HT1080 (cell line): Measurements from ENCODE around the gene CC2D2A. TPM values are rescaled to one million over a fixed set of nuclear protein-coding genes. Genes with fewer than 3 reads are reported as not detected.
"Not testable (repeated sequence)": the region's sequence is repeated elsewhere in the genome, so short reads cannot be mapped to it uniquely, and the experiment has no call there.

ENCODE experiments used
- DNase-seq: peaks from one replicate; pipeline ENCODE4 v3.0.0-alpha.2; 2015; ENCODE audit warnings: low read depth
- total RNA-seq: library from RNA; depleted of rRNA; stranded (reverse); fragments of >200 nt; shearing (Covaris generic); gene quantifications from 2 replicates; pipeline ENCODE4 v1.2.3, GENCODE V29; 2014

The CC2D2A gene
- total RNA-seq, 1 experiment from 2014 or later = 22.0 TPM

DNA sequence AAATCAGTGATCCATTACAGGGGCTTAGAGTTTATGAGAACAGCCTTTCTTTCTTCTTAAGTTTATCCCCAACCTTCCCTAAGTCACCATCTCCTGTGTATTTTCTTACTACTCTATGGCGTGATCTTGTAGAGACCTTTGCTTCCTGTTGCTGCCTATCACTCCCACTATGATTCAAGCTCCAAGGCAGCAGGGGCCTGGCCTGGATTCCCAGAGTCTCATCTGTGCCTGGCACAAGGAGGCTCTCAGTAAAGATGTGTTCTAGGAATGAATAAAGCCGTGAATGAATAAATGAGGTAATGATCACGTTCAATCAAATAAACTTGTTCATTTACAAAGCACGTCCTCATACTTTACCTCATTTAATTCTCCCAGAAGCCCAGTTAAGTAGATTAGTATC is 45.4 kb downstream of the CC2D2A start:
- peak; percentile 24 for DNase-seq

DNA sequence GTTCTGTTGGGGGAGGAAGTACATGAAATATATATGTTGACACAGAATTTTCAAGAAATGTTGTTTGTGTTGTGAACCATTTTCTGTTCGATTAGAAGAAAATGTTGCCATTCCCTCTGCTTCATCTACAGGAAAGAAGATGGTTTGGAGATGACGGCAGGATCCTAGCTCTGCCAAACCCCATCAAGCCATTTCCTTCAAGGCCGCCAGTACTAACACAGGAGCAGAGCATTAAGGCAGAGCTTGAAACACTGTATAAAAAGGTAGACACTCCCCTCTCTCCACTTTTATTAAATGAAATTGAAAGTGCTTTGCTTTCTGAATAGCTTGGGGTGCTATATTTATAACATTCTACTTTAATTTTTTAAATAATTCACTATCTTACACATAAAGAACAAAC is 46.8 kb downstream of the CC2D2A start:
- DNase-seq = no peak

DNA sequence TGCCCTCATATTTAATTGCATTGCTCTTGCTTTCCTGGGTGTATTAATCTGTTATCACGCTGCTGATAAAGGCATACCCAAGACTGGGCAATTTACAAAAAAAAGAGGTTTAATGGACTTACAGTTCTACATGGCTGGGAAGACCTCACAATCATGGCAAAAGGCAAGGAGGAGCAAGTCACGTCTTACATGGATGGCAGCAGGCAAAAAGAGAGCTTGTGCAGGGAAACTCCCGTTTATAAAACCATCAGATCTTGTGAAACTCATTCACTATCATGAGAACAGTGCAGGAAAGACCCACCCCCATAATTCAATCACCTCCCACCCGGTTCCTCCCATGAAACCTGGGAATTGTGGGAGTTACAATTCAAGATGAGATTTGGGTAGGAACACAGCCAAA is 48.0 kb downstream of the CC2D2A start:
- DNase-seq = not testable (repeated sequence)

DNA sequence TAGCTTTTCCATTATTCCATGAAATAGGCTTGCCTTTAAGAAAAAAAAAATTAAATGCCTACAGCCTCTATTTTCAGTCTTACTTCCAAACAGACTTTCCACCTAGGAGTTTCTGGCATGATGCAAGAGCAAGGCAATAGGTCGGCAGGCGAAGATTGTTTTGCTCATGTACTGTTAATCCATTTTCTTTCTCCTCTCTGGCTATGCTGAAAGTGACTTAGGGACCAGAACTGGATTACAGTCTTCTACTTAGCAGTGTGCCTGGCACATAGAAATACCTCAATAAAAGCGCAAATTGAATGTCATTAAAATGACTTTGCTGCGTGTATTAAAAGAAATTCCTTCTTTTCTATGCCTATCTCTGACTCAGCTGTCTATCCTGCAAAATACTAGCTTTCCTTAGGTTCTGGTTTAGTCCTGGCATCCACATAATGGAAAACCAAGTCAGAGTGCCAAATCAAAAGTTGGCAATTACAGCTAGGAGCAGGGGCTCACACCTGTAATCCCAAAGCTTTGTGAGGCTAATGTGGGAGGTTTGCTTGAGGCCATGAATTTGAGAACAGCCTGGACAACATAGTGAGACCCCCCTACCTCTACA is 51.9 kb downstream of the CC2D2A start:
- DNase-seq = no peak

DNA sequence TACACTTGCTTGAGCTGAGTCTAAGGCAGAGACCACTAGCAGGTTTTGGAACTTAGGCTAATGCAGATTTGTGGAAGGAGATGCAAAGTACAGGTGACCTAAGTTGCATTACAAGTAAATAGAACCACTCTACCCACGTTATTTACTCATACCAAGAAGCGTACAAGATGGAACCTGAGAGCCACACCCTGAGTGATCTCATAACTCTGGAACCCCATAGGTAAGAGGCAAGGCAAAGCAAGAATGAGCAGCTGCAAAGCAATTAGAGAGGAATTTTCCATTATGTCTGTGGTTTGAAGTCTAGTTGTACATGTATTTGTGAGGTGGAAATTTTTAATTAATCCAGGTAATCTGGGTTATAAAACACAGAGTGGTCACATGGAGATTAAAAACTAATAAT is 55.4 kb downstream of the CC2D2A start:
- DNase-seq = no peak

DNA sequence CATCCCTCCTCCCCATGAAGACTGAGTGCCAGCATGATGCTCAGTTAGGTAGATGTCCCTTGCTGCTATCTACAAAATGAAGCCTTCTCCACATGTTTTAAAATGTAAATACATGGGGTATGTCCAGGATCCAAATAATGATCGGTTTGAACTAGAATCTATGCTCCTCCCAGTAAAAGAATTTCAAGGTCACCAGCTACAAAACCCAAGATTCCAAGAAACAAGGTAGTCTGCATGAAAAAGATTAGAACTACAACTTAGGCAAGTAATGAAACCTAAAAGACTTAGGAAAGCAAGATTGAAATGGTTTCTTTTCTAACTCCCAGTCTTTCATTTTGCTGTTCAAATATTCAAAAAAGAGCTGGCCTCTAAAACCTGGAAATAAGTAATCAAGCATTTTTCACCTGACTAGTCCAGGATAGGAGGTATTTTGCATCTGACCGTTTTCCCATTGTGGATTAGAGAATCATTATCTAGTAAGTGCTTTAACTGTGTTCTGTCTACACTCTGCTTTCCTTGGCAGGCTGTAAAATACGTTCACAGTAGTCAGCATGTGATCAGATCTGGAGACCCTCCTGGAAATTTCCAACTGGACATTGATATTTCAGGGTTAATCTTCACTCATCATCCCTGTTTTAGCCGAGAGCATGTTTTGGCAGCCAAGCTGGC is 57.4 kb downstream of the CC2D2A start:
- DNase-seq = no peak

DNA sequence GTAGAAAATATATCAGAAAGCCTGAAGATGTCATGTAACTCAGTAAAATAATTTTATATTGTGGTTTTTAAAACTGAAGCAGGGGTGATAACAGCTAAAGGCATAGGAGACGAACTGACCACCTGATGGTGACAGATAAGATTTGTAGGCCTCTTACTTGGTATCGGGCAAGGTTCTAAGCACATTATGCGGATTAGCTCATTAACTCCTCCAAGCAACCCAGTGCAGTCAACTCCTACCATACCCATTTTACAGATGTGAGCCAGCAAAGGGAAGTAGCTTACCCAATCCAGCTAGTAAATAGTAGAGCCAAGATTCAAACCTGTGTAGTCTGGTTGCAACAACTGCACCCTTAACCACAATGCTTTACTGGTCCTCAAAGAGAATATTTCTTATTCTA is 62.1 kb downstream of the CC2D2A start:
- no peak for DNase-seq

DNA sequence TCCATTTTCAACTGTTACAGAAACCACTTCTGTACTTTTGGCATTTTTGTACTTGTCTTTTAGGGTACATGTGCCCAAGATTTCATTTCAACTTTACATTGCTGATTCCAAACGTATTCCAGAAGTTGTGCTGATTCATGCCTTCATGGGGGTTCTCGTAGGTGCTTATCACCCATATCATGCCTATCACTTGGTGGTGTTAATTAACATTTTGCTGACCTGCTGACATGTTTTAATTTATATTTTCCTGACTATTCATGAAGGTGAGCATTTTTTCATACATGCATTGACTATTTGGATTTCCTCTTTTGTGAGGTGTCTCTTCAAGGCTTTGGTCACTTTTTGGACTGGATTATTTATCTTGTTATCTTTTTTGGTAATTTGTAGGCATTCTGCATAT is 64.1 kb downstream of the CC2D2A start:
- DNase-seq = no peak

DNA sequence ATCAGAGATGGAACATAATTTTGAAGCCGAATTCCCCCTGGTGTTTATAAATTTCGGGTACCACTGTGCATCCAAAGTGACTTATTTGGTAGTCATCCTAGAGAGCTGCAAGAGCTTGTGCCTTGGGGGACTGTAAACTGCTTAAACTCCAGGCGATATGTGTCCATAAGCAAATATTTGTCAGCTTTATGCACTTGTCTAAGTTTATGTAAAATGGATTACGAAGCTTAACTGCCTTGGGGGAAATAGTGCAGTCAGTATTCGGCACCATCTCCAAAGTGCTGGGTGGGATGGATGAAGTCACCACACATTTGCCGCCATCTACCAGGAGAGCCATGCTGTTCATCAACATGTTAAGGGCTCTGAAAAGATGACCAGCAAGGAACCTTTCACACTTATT is 65.9 kb downstream of the CC2D2A start:
- no peak for DNase-seq

DNA sequence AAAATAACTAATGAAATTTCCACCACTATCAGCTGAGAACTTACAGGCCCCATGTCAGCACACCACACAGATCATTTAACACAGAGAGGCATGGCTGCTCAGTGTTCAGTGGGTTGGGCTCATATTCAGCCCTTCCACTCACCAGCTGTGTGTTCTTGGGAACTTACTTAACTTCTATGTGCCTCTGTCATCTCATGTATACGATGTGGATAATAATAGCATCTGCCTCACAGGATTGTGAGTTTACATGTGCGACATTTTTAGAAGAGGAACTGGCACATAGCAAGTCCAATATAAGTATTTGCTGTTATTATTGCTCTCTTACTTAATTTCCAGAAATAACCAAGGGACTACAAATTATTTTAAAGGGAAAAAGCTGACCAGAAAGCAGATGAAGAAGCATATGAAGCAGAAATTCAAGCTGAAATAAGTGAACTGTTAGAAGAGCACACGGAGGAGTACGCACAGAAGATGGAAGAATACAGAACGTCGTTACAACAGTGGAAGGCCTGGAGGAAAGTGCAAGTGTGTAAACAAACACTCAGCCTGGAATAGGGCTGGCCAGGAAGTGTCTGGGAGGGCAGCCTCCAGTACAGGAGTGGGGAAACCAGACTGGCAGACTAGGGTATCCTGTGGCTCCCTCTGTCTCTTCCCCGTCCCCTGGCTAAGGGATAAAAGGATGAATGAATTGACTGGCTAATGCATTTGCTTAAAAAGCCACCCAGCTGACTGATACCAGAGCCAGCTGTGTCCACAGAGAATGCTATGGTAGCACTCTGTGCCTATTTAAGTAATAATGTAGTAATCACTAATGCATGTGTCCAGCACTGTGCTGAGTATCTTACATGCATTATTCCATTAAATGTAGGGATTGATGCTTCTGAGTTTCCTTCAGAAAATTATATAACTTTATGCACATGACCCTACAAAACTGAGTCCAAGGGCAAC is 67.1 kb downstream of the CC2D2A start:
- DNase-seq = no peak

DNA sequence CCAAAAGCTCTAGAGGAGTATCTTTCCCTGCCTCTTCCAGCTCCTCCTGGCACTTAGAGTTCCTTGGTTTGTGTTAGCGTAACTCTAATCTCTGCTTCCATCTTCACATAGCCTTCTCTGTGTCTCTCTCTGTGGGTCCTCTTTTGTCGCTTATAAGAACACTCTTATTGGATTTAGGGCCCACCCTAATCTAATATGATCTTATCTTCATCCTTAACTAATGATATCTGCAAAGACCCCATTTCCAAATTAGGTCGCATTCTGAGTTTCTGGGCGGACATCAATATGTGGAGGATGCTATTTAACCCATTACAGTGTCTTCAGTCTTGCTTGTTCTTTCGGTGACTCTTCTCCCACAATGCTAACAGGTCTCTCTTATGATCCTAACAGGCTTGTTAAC is 72.3 kb downstream of the CC2D2A start:
- no peak for DNase-seq

DNA sequence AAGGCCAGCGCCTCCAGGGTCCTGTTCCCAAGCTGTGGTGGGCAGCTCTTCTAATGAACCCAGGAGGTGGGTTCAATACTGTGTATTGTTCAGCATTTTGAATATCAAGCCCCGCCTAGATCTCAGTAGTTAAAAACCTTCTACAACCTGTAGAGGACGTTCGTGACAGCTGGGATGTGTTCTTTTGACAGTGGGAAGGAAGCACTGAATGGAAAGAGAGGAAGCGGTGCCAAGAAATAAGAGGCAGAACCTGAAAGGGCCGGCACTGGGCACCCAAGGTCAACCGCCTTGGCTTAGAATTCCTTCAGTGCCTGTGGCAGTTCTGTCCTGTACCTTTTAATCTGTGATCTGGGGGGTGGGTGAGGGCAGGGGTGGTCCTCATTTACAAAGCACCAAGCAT is 73.1 kb downstream of the CC2D2A start:
- DNase-seq = no peak

DNA sequence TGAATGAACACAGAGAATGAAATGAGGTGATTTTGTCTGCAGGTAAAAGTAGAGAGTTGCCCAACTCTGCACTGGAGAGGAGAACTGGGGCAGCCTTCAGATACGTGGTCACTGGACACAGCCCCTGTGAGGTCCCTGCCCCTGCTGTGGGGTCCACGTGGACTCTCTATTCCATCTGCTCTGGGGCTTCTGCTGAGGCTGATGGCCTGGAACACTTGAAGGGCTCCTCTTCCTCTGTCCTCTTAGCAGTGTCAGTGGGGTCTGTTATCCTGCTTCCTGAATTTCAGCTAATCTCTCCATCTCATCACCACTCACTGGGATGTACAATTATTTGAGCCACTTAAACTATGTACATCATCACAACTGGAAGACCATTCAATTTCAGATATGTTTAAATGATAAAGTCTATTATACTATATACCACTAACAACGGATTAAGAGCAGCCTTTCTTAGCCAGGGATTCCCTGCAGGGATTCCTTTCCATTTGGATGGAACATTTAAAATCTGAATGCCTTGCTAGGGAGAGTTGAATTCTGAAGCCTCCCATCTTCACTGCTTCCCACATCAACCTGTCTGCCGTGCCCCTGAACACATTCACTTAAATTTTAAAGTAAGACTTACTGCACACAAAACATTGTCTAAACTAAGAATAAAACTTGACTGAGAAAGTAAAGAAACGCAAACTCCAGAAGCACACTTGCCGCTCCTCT is 74.0 kb downstream of the CC2D2A start:
- no peak for DNase-seq

DNA sequence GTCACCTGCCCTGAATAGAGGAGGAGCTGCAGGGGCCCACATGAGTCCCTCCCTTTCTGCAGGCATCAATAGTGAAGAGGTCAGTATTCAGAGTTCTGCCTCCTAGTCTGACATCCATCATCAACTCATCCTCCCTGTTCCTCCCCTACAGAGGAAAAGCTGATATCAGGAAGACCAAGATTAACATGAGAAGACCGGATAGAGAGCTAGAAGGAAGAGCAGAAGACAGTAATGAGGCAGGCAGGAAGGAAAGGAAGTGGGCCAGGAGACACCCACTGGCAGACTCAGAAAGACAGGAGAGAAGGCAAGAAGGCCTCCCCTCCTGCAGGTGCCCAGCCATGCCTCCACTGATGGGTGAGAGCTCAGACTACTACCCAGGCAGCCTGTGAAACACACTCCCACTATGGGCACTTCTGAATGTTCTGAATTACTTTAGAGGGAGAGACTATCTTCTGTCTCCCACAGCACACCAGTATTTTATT is 74.6 kb downstream of the CC2D2A start:
- no peak for DNase-seq

DNA sequence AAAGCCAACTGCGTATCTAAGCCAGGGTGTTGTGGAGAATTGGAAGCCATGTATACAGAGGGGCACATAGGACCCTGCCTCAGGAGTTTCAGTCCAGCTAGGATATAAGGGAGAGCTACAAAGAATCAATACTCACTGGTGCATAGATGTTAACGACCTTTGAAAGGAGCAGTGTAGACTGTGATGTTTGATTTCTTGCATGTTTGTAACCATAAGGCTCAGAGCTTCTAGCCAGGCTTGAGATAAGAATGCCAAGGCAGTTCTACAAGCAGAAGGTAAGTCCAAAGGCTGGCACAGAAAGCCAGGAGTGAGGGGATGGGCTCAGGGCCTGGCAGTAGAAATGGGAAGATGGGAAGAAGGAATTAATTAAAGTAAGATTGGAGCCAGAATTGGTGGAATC is 75.7 kb downstream of the CC2D2A start:
- DNase-seq = no peak

DNA sequence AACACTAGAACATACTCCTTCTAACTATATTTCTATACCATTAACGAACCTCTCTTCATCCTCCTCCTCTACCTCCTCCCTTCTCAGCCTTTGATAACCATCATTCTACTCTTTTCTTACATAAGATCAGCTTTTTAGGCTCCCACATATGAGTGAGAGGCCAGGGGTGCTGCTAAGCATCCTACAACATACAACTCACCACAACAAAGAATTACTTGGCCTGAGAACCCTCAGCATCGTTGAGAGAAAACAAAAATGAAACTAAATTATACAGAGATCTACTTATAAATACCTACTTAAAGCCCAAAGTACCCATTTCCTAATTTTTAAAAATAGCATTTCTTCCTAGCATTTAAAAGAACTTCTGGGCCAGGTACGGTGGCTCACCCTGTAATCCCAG is 77.7 kb downstream of the CC2D2A start:
- DNase-seq = no peak

DNA sequence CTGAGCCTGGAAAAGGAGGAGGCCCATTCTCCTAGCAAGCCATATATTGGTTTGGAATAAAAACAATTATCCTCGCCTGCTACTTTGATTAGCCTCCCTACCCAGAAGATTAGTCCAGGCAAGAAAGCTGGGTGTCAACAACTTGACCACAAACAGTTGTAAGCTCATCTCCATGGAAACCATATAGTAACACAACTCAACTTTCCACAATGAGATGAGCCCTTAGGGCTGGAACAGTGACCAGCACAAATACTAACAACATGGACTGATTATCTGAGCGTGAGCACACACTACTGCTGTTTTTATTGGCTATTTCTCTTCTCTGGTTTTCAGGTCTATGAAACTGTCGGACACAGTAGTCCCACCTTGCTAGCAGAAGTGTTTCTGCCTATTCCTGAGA is 80.8 kb downstream of the CC2D2A start:
- DNase-seq = no peak

DNA sequence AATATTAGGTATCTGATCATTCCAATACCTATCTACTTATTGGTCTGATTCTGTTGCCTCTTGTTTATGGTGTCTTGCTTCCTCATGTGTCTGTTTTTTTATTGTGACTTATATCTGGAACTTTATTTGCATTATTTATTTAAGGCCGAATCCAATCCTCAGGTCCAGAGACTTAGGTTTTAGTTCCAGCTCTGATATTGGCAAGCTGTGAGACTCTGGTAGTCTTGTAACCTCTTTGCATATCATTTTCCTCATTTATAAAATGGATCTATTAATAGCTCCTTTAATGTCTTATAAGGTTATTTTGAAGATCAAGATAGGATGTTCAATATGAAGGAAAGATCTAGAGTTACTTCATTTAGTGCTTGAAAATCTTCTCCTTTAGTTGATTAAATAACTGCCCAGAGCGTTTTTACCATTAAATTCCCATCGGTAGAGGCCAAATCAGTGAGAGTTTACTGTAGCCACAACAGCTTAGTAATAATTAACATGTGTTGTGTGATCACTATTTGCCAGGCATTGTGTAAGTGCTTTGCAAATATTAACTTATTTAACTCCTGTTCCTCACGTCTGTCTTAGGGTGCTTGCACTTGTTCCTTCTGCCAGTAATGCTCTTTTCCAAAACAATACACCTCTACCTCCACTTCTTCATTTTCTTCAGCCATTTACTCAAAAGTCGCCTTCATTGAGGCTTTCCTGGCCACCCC is 82.2 kb downstream of the CC2D2A start:
- no peak for DNase-seq

DNA sequence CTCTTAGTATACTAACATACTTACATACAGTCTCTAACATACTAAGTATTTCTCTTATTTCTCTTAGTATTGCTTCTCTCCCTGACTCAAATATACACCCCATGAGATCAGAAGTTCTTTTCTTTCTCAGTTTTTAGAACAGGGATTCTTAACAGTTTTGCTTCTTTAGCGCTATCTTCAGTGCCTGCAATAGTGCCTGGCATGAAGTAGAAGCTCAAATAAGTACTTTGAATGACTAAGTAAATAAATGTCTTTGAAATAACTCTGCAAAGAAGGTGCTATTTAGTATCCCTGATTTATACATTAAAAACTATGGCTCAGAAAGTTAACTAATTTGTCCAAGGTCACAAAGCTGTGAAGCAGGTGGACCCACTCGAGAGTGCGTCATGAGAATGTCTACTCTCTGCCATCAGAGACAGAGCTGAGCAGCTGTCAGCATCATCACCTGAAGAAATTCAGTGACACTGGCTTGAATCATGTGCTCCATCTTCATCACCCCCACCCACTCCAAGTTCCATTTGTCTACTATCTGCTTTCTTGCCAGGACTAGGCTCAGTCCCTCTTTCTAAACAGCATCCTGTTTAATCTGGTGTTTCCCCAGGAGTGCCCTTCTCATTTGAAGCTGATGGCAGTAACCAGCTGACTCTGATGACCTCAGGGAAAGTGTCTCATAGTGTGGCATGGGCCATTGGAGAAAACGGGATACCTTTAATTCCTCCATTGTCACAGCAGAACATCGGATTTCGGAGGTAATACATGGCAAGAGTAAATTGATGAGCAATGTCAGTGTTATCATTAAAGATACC is 83.1 kb downstream of the CC2D2A start:
- no peak for DNase-seq

DNA sequence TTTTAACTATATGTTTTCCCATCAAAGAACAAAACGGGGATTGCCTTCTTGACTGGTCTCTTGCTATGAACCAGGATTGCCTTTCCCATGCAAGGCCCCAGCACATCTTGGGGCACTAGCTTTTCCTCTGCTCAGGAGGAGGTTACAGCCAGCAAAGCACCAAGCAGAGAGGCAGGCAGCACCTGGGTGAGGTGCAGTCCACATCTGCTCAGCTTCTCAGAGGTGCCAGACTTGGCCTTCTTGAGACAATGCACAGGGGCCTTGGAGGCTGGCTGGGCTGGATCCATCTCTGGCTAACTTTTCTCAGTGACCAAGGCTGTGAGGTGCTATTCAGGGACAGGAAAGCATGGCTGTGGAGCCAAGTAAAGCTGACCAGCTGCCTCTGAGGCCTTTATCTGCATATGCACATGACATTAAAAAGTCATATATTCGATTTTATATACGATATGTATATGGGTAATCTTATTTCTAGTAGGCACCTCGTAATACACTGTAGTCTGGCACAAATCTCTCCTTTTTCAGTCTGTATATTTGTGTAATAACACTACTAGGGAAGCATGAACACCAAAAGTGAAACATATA is 86.9 kb downstream of the CC2D2A start:
- no peak for DNase-seq
